ENCODE results near the gene DYNC1LI2.

The DYNC1LI2 gene

GRCh38 chr16:66740010-66740409, 11.4 kb downstream of the DYNC1LI2 start:
- peak; percentile 64 for DNase-seq (ENCODE audit: low read depth)

- peak; percentile 50 for DNase-seq (ENCODE audit: low read depth)
Observed at GRCh38 chr16:66735891-66736290, 15.5 kb downstream of the DYNC1LI2 start.

GRCh38 chr16:66731101-66731500, 20.3 kb downstream of the DYNC1LI2 start:
- DNase-seq (ENCODE audit: low read depth) = no peak

- DNase-seq (ENCODE audit: low read depth) = no peak
Observed at GRCh38 chr16:66728804-66729203, 22.6 kb downstream of the DYNC1LI2 start.

GRCh38 chr16:66728117-66728787, 23.2 kb downstream of the DYNC1LI2 start:
- DNase-seq (ENCODE audit: low read depth) = peak; percentile 81

- no peak for DNase-seq (ENCODE audit: low read depth)
Observed at GRCh38 chr16:66720766-66721165, 30.6 kb downstream of the DYNC1LI2 start.

GRCh38 chr16:66719246-66719645, 32.2 kb downstream of the DYNC1LI2 start:
- no peak for DNase-seq (ENCODE audit: low read depth)

GRCh38 chr16:66717776-66718175, 33.6 kb downstream of the DYNC1LI2 start:
- DNase-seq (ENCODE audit: low read depth) = no peak

- DNase-seq (ENCODE audit: low read depth) = peak; percentile 58
Observed at GRCh38 chr16:66717112-66717675, 34.2 kb downstream of the DYNC1LI2 start.

- DNase-seq (ENCODE audit: low read depth) = peak; percentile 28
Observed at GRCh38 chr16:66714654-66715307, 36.6 kb downstream of the DYNC1LI2 start.

GRCh38 chr16:66714062-66714461, 37.3 kb downstream of the DYNC1LI2 start:
- no peak for DNase-seq (ENCODE audit: low read depth)

- no peak for DNase-seq (ENCODE audit: low read depth)
Observed at GRCh38 chr16:66713076-66713475, 38.3 kb downstream of the DYNC1LI2 start.

- DNase-seq (ENCODE audit: low read depth) = no peak
Observed at GRCh38 chr16:66712512-66712911, 38.9 kb downstream of the DYNC1LI2 start.

GRCh38 chr16:66711581-66711980, 39.8 kb downstream of the DYNC1LI2 start:
- no peak for DNase-seq (ENCODE audit: low read depth)

GRCh38 chr16:66706506-66706880, 44.9 kb downstream of the DYNC1LI2 start:
- DNase-seq (ENCODE audit: low read depth) = no peak

- DNase-seq (ENCODE audit: low read depth) = no peak
Observed at GRCh38 chr16:66705790-66706505, 45.5 kb downstream of the DYNC1LI2 start.

GRCh38 chr16:66703406-66704215, 47.8 kb downstream of the DYNC1LI2 start:
- peak; percentile 38 for DNase-seq (ENCODE audit: low read depth)

GRCh38 chr16:66701516-66701915, 49.9 kb downstream of the DYNC1LI2 start:
- DNase-seq (ENCODE audit: low read depth) = peak; percentile 23

- DNase-seq (ENCODE audit: low read depth) = no peak
Observed at GRCh38 chr16:66701026-66701425, 50.4 kb downstream of the DYNC1LI2 start.

- DNase-seq (ENCODE audit: low read depth) = no peak
Observed at GRCh38 chr16:66699898-66700297, 51.5 kb downstream of the DYNC1LI2 start.

GRCh38 chr16:66698046-66698445, 53.4 kb downstream of the DYNC1LI2 start:
- DNase-seq (ENCODE audit: low read depth) = no peak
